ENCODE measurements around the gene C5orf22.

DNA sequence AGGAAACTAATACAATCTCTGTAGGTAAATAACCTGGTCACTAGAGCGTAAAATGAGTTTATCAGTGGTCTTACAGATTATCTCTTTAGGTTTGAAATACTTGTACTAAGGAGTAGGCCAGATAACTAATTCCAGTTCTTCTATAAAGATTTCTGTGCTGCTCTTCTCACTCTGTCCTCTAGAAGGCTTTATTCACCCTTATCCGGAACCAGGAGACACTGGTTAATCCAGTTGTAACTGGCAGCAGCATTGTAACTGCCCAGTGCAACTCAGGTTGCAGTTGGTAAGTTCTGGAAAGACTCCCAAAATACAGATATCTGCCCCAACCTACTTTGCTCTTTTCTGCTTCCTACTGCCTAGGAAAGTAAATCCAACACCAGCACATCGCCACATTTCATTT lies 19.8 kb downstream of the C5orf22 start:
- TF ChIP-seq, protein P1, sequence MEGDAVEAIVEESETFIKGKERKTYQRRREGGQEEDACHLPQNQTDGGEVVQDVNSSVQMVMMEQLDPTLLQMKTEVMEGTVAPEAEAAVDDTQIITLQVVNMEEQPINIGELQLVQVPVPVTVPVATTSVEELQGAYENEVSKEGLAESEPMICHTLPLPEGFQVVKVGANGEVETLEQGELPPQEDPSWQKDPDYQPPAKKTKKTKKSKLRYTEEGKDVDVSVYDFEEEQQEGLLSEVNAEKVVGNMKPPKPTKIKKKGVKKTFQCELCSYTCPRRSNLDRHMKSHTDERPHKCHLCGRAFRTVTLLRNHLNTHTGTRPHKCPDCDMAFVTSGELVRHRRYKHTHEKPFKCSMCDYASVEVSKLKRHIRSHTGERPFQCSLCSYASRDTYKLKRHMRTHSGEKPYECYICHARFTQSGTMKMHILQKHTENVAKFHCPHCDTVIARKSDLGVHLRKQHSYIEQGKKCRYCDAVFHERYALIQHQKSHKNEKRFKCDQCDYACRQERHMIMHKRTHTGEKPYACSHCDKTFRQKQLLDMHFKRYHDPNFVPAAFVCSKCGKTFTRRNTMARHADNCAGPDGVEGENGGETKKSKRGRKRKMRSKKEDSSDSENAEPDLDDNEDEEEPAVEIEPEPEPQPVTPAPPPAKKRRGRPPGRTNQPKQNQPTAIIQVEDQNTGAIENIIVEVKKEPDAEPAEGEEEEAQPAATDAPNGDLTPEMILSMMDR (IDR thresholded peaks at IDR 0.05) = no peak
- TF ChIP-seq EZH2 (IDR thresholded peaks at IDR 0.05; ENCODE audit: borderline replicate concordance, insufficient read depth, low read depth, low read length, poor library complexity, severe bottlenecking) = no peak
